CD4-positive, alpha-beta T cell treated with Interleukin-15 for 1 hour (primary cell): ENCODE data around the gene DUT.

Source experiments
- DNase-seq: peaks from one replicate; pipeline ENCODE4 v3.0.0-alpha.2; 2020

The DUT gene

GRCh38 chr15:48371961-48372360 lies 40.7 kb downstream of the DUT start:
- DNase-seq: no peak

GRCh38 chr15:48373821-48374451 lies 42.7 kb downstream of the DUT start:
- DNase-seq: no peak

GRCh38 chr15:48374472-48374871 lies 43.2 kb downstream of the DUT start:
- no peak for DNase-seq

GRCh38 chr15:48375767-48376166 lies 44.5 kb downstream of the DUT start:
- DNase-seq: no peak

DNA sequence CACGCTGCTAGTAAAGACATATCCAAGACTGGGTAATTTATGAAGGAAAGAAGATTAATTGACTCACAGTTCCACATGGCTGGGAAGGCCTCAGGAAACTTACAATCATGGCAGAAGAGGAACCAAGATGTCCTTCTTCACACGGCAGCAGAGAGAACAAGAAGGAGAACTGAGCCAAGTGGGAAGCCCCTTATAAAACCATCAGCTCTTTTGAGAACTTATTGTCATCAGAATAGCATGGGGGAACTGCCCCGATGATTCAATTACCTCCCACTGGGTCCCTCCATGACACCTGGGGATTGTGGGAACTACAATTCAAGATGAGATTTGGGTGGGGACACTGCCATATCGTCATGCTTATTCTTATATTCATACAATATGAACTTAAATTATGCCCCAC lies 49.0 kb downstream of the DUT start:
- no peak for DNase-seq

GRCh38 chr15:48381861-48382260 lies 50.6 kb downstream of the DUT start:
- no peak for DNase-seq

DNA sequence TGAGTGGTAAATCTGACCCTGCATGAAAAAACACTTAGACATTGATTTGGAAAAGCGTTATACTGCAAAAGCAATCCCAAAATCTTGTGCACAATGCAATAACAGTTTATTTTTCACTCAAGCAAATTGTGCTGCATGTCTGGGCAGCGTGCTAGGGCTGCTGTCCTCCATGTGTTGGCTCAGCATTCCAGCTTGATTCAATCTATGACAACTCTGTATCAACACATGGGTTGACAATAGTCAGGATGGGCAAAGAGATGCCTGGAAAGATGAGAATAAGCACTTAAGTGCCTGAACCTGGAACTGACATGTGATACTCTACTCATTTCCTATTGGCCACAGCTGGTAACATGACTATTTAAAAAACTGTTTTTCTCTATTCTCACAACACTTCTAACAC lies 51.8 kb downstream of the DUT start:
- DNase-seq: no peak

- no peak for DNase-seq
Measured at GRCh38 chr15:48384616-48385015, 53.4 kb downstream of the DUT start.

DNA sequence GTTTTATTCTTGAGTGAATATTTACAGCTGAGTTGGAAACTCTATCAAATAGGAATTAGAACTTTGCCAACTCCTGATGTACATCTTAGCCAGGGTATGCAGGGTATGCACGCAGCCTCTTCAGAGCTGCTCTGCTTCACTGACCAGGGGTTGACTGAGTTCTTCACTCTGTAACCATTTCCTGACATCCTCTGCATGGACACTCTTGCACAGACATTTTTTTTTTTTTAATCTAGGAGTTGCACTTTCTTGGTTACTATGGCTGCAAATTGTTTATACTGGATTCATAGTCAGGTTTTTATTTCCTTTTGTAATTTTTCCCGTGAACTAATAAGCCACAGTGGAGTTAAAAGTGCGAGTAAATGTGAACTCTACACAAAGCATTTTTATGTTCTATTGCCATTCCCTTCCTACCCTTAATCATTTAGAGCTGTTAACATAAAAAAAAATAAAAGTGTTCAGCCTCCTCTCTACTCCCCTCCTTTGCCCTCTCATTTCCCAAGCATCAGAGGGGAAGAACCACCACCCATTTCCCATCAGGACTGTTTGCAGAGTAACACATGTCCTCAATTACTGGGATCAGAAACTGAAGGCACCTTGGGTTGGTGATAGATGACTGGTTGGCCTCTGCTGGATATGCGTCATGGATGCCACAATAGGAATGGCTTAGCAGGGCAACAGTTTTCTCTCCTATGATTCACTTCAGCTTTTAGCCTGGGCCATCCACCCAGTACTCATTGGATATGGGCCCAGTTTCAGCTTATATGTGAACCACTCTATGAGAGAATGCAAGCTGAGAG lies 54.0 kb downstream of the DUT start:
- DNase-seq: no peak

- no peak for DNase-seq
Measured at GRCh38 chr15:48388016-48388851, 57.0 kb downstream of the DUT start.

- no peak for DNase-seq
Measured at GRCh38 chr15:48388910-48389309, 57.7 kb downstream of the DUT start.

GRCh38 chr15:48389691-48390143 lies 58.5 kb downstream of the DUT start:
- no peak for DNase-seq

GRCh38 chr15:48391950-48392349 lies 60.7 kb downstream of the DUT start:
- DNase-seq: no peak

- DNase-seq: no peak
Measured at GRCh38 chr15:48392356-48392755, 61.1 kb downstream of the DUT start.
